ENCODE measurements around the gene KLHL1.

KLHL1 gene

GRCh38 chr13:70016116-70016515 is 92.1 kb downstream of the KLHL1 start:
- no peak for DNase-seq (ENCODE audit: low read depth)

- DNase-seq (ENCODE audit: low read depth) = no peak
Measured at GRCh38 chr13:70014337-70014736, 93.9 kb downstream of the KLHL1 start.

GRCh38 chr13:69999875-70000274 is 108.4 kb downstream of the KLHL1 start:
- no peak for DNase-seq (ENCODE audit: low read depth)

- no peak for DNase-seq (ENCODE audit: low read depth)
Measured at GRCh38 chr13:69997061-69997460, 111.2 kb downstream of the KLHL1 start.

GRCh38 chr13:69980799-69981198 is 127.5 kb downstream of the KLHL1 start:
- no peak for DNase-seq (ENCODE audit: low read depth)

- no peak for DNase-seq (ENCODE audit: low read depth)
Measured at GRCh38 chr13:69975496-69975895, 132.8 kb downstream of the KLHL1 start.

- no peak for DNase-seq (ENCODE audit: low read depth)
Measured at GRCh38 chr13:69970520-69970919, 137.7 kb downstream of the KLHL1 start.

GRCh38 chr13:69959046-69959445 is 149.2 kb downstream of the KLHL1 start:
- no peak for DNase-seq (ENCODE audit: low read depth)

- no peak for DNase-seq (ENCODE audit: low read depth)
Measured at GRCh38 chr13:69956839-69957238, 151.4 kb downstream of the KLHL1 start.

- DNase-seq (ENCODE audit: low read depth) = no peak
Measured at GRCh38 chr13:69956349-69956748, 151.9 kb downstream of the KLHL1 start.

GRCh38 chr13:69955271-69955670 is 153.0 kb downstream of the KLHL1 start:
- no peak for DNase-seq (ENCODE audit: low read depth)

GRCh38 chr13:69951412-69951811 is 156.8 kb downstream of the KLHL1 start:
- no peak for DNase-seq (ENCODE audit: low read depth)

- DNase-seq (ENCODE audit: low read depth) = no peak
Measured at GRCh38 chr13:69950160-69950559, 158.1 kb downstream of the KLHL1 start.

- DNase-seq (ENCODE audit: low read depth) = no peak
Measured at GRCh38 chr13:69948016-69948415, 160.2 kb downstream of the KLHL1 start.

- no peak for DNase-seq (ENCODE audit: low read depth)
Measured at GRCh38 chr13:69947582-69947981, 160.7 kb downstream of the KLHL1 start.

- DNase-seq (ENCODE audit: low read depth) = no peak
Measured at GRCh38 chr13:69946511-69946910, 161.7 kb downstream of the KLHL1 start.

- no peak for DNase-seq (ENCODE audit: low read depth)
Measured at GRCh38 chr13:69935043-69935442, 173.2 kb downstream of the KLHL1 start.

- no peak for DNase-seq (ENCODE audit: low read depth)
Measured at GRCh38 chr13:69928262-69928661, 180.0 kb downstream of the KLHL1 start.

- DNase-seq (ENCODE audit: low read depth) = no peak
Measured at GRCh38 chr13:69921156-69921555, 187.1 kb downstream of the KLHL1 start.

GRCh38 chr13:69912630-69913029 is 195.6 kb downstream of the KLHL1 start:
- DNase-seq (ENCODE audit: low read depth) = no peak

- DNase-seq (ENCODE audit: low read depth) = no peak
Measured at GRCh38 chr13:69910800-69911199, 197.5 kb downstream of the KLHL1 start.

- DNase-seq (ENCODE audit: low read depth) = no peak
Measured at GRCh38 chr13:69904784-69905183, 203.5 kb downstream of the KLHL1 start.

GRCh38 chr13:69903081-69903480 is 205.2 kb downstream of the KLHL1 start:
- DNase-seq (ENCODE audit: low read depth) = no peak

- no peak for DNase-seq (ENCODE audit: low read depth)
Measured at GRCh38 chr13:69882451-69882850, 225.8 kb downstream of the KLHL1 start.

GRCh38 chr13:69879936-69880335 is 228.3 kb downstream of the KLHL1 start:
- no peak for DNase-seq (ENCODE audit: low read depth)

Data from stimulated activated CD8-positive, alpha-beta memory T cell treated with anti-CD3 and anti-CD28 coated beads, Interleukin-15, amount 100 ng/mL, for 1 hour (primary cell).